WTC11 (cell line): ENCODE data around the gene SNX6. TPM values are rescaled to one million over a fixed set of nuclear protein-coding genes. Genes with fewer than 3 reads are reported as not detected.

ENCODE experiments used
- ATAC-seq: fragments of 200-7000 bp; cut with Tn5 transposase; 2 replicates; pipeline ENCODE4 v1.10.0; 2021; ENCODE audit warnings: mild to moderate bottlenecking, moderate library complexity
- CTCF ChIA-PET: fragments of 300-600 bp; sonication (Branson Sonifier 250); formaldehyde crosslinking; loops from one replicate; lab custom pipeline; 2021; ENCODE audit warnings: antibody characterized with exemption; lab: Charles Lee
- POLR2A ChIA-PET: fragments of 350-600 bp; sonication (Branson Sonifier 250); formaldehyde crosslinking; loops from one replicate; lab custom pipeline; 2021; ENCODE audit warnings: antibody characterized with exemption; lab: Charles Lee
- DNase-seq: peaks from one replicate; pipeline ENCODE4 v3.0.0; 2021; ENCODE audit warnings: low spot score
- H3K27ac Mint-ChIP-seq: 2 replicates; pipeline ENCODE4 v1.8.0; 2021; ENCODE audit warnings: mixed read lengths
- H3K27me3 Mint-ChIP-seq: 2 replicates; pipeline ENCODE4 v1.8.0; 2021; ENCODE audit warnings: low read depth, mild to moderate bottlenecking, moderate library complexity, mixed read lengths
- H3K36me3 Mint-ChIP-seq: 2 replicates; pipeline ENCODE4 v1.8.0; 2021; ENCODE audit warnings: mixed read lengths
- H3K4me1 Mint-ChIP-seq: 2 replicates; pipeline ENCODE4 v1.8.0; 2022; ENCODE audit warnings: mixed read lengths
- H3K4me3 Mint-ChIP-seq: 2 replicates; pipeline ENCODE4 v1.8.0; 2021; ENCODE audit warnings: mild to moderate bottlenecking, moderate library complexity, mixed read lengths
- H3K9me3 Mint-ChIP-seq: 2 replicates; pipeline ENCODE4 v1.8.0; 2021; ENCODE audit warnings: mixed read lengths
- CBFB ChIP-seq: sonication (generic); formaldehyde crosslinking; IDR thresholded peaks from 2 replicates; pipeline ENCODE4 v1.8.1; 2022; ENCODE audit warnings: mild to moderate bottlenecking, low read depth, missing genetic modification reagents
- ESRRA ChIP-seq: sonication (generic); formaldehyde crosslinking; IDR thresholded peaks from 2 replicates; pipeline ENCODE4 v1.8.1; 2022; ENCODE audit warnings: mild to moderate bottlenecking, missing genetic modification reagents, borderline replicate concordance
- FOXJ3 ChIP-seq: sonication (generic); formaldehyde crosslinking; IDR thresholded peaks from 2 replicates; pipeline ENCODE4 v1.9.0; 2021; ENCODE audit warnings: missing genetic modification reagents, mild to moderate bottlenecking, borderline replicate concordance
- FOXK1 ChIP-seq: sonication (generic); formaldehyde crosslinking; IDR thresholded peaks from 2 replicates; pipeline ENCODE4 v1.8.0; 2022; ENCODE audit warnings: mild to moderate bottlenecking, moderate library complexity, missing genetic modification reagents
- GRHL2 ChIP-seq: fragments of 250-450 bp; sonication (Bioruptor Pico); IDR thresholded peaks from 2 replicates; pipeline ENCODE4 v1.8.0; 2022; ENCODE audit warnings: mild to moderate bottlenecking, moderate library complexity; ENCODE audit not compliant: insufficient replicate concordance, severe bottlenecking
- MXD4 ChIP-seq: fragments of 250-450 bp; sonication (Bioruptor Pico); IDR thresholded peaks from 2 replicates; pipeline ENCODE4 v1.8.0; 2021; ENCODE audit warnings: mild to moderate bottlenecking, moderate library complexity, borderline replicate concordance
- PRRX2 ChIP-seq: fragments of 250-450 bp; sonication (Bioruptor Pico); IDR thresholded peaks from 2 replicates; pipeline ENCODE4 v1.8.0; 2021; ENCODE audit warnings: mild to moderate bottlenecking
- RORB ChIP-seq: fragments of 250-450 bp; sonication (Bioruptor Pico); IDR thresholded peaks from 2 replicates; pipeline ENCODE4 v1.9.0; 2021; ENCODE audit warnings: mild to moderate bottlenecking
- SMAD3 ChIP-seq: sonication (generic); formaldehyde crosslinking; IDR thresholded peaks from 2 replicates; pipeline ENCODE4 v1.8.0; 2022; ENCODE audit warnings: missing genetic modification reagents, mild to moderate bottlenecking, borderline replicate concordance
- SP1 ChIP-seq: sonication (generic); formaldehyde crosslinking; conservative IDR thresholded peaks from 2 replicates; pipeline ENCODE4 v1.8.1; 2022; ENCODE audit warnings: missing genetic modification reagents
- TEAD1 ChIP-seq: sonication (generic); formaldehyde crosslinking; IDR thresholded peaks from 2 replicates; pipeline ENCODE4 v1.8.0; 2022; ENCODE audit warnings: mild to moderate bottlenecking, missing genetic modification reagents
- ZNF138 ChIP-seq: sonication (generic); formaldehyde crosslinking; conservative IDR thresholded peaks from 2 replicates; pipeline ENCODE4 v1.8.1; 2022; ENCODE audit warnings: mild to moderate bottlenecking, moderate library complexity, missing genetic modification reagents
- ZNF317 ChIP-seq: sonication (generic); formaldehyde crosslinking; IDR thresholded peaks from 2 replicates; pipeline ENCODE4 v1.8.1; 2023; ENCODE audit warnings: low read depth, mild to moderate bottlenecking, moderate library complexity, missing genetic modification reagents, borderline replicate concordance
- total RNA-seq: library from RNA; stranded (reverse); gene quantifications from 3 replicates; pipeline ENCODE4 v1.2.3, GENCODE V29; 2021
- TF ChIP-seq, protein P1 (sequence below): fragments of 250-450 bp; sonication (Bioruptor Pico); IDR thresholded peaks from 2 replicates; pipeline ENCODE4 v1.9.0; 2021; ENCODE audit warnings: moderate library complexity, mild to moderate bottlenecking, inconsistent platforms, borderline replicate concordance
- TF ChIP-seq, protein P2 (sequence below): sonication (generic); formaldehyde crosslinking; conservative IDR thresholded peaks from 2 replicates; pipeline ENCODE4 v1.8.1; 2023; ENCODE audit warnings: mild to moderate bottlenecking, low read depth, missing genetic modification reagents, moderate library complexity
- TF ChIP-seq, protein P3 (sequence below): sonication (generic); formaldehyde crosslinking; IDR thresholded peaks from 2 replicates; pipeline ENCODE4 v1.8.1; 2023; ENCODE audit warnings: mild to moderate bottlenecking, missing genetic modification reagents, borderline replicate concordance
- TF ChIP-seq, protein P4 (sequence below): sonication (generic); formaldehyde crosslinking; IDR thresholded peaks from 2 replicates; pipeline ENCODE4 v1.8.0; 2023; ENCODE audit warnings: missing genetic modification reagents, mild to moderate bottlenecking, borderline replicate concordance
- TF ChIP-seq, protein P5 (sequence below): sonication (generic); formaldehyde crosslinking; IDR thresholded peaks from 2 replicates; pipeline ENCODE4 v1.8.1; 2023; ENCODE audit warnings: mild to moderate bottlenecking, missing genetic modification reagents, moderate library complexity
- TF ChIP-seq, protein P6 (sequence below): sonication (generic); formaldehyde crosslinking; IDR thresholded peaks from 2 replicates; pipeline ENCODE4 v1.8.0; 2022; ENCODE audit warnings: mild to moderate bottlenecking, missing genetic modification reagents
- TF ChIP-seq, protein P7 (sequence below): sonication (generic); formaldehyde crosslinking; IDR thresholded peaks from 2 replicates; pipeline ENCODE4 v1.8.0; 2022; ENCODE audit warnings: missing genetic modification reagents

The SNX6 gene
- total RNA-seq, 1 experiment from 2014 or later, result 51.3 TPM

DNA sequence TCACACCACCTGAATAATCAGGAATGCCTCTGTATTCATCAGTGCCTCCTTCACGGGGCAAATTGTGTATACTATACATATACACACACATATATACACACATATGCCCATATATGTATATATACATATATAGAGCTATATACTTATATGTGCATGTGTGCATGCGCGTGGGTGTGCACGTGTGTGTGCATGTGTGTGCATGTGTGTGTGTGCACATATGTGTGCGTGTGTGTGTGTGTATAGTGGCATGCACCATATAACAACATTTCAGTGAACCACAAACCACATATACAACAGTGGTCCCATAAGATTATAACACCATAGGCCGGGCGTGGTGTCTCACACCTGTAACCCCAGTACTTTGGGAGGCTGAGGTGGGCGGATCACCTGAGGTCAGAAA is 48.8 kb upstream of the SNX6 start:
- Mint-ChIP-seq H3K36me3 (no peaks in the 10 kb centered on the region; the same call in 1 of the 2 replicates), H3K4me1 (peaks cover 13% of the 10 kb centered on the region)
- no peak for ATAC-seq

DNA sequence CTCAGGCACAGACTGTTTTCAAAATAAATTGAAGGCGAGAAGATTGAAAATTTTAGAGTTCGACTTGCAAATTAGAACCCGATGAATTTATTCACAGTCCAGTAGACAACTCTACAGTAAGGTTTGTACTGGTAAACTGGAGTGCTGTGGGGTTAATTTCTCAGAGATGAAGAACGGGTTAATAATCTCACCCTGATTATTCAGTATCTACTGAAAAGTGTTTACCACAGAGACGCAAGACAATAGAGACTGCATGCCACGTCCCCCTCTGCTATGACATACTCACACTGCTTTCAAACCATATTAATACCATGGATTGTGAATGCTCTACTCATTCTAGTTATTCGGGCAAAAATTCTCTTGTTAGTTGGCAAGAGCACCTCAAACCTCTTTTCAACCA is 48.4 kb upstream of the SNX6 start:
- ChIA-PET POLR2A (no interaction called here), CTCF (no interaction called here)
- no peak overlapping the region; the same call in 1 of the 2 replicates for H3K27ac Mint-ChIP-seq
- DNase-seq, result no peak
- H3K9me3 Mint-ChIP-seq, result peaks cover 2% of the 10 kb centered on the region; the same call in 1 of the 2 replicates
- no peaks in the 10 kb centered on the region for H3K27me3 Mint-ChIP-seq
- ATAC-seq, result no peak
- H3K4me1 Mint-ChIP-seq, result peaks cover 14% of the 10 kb centered on the region
- no peaks in the 10 kb centered on the region; the same call in 1 of the 2 replicates for H3K36me3 Mint-ChIP-seq
- H3K4me3 Mint-ChIP-seq, result no peak overlapping the region
- TF ChIP-seq, protein P1, sequence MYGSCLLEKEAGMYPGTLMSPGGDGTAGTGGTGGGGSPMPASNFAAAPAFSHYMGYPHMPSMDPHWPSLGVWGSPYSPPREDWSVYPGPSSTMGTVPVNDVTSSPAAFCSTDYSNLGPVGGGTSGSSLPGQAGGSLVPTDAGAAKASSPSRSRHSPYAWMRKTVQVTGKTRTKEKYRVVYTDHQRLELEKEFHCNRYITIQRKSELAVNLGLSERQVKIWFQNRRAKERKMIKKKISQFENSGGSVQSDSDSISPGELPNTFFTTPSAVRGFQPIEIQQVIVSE (CRISPR knock-in tag), result no peak
- TF ChIP-seq, protein P2, sequence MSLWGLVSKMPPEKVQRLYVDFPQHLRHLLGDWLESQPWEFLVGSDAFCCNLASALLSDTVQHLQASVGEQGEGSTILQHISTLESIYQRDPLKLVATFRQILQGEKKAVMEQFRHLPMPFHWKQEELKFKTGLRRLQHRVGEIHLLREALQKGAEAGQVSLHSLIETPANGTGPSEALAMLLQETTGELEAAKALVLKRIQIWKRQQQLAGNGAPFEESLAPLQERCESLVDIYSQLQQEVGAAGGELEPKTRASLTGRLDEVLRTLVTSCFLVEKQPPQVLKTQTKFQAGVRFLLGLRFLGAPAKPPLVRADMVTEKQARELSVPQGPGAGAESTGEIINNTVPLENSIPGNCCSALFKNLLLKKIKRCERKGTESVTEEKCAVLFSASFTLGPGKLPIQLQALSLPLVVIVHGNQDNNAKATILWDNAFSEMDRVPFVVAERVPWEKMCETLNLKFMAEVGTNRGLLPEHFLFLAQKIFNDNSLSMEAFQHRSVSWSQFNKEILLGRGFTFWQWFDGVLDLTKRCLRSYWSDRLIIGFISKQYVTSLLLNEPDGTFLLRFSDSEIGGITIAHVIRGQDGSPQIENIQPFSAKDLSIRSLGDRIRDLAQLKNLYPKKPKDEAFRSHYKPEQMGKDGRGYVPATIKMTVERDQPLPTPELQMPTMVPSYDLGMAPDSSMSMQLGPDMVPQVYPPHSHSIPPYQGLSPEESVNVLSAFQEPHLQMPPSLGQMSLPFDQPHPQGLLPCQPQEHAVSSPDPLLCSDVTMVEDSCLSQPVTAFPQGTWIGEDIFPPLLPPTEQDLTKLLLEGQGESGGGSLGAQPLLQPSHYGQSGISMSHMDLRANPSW (CRISPR knock-in tag), result no peak
- TF ChIP-seq ZNF138 (CRISPR knock-in tag), result no peak
- TF ChIP-seq SMAD3 (CRISPR knock-in tag), result no peak
- TF ChIP-seq ZNF317 (CRISPR knock-in tag), result no peak
- TF ChIP-seq RORB (CRISPR knock-in tag), result no peak
- TF ChIP-seq, protein P3, sequence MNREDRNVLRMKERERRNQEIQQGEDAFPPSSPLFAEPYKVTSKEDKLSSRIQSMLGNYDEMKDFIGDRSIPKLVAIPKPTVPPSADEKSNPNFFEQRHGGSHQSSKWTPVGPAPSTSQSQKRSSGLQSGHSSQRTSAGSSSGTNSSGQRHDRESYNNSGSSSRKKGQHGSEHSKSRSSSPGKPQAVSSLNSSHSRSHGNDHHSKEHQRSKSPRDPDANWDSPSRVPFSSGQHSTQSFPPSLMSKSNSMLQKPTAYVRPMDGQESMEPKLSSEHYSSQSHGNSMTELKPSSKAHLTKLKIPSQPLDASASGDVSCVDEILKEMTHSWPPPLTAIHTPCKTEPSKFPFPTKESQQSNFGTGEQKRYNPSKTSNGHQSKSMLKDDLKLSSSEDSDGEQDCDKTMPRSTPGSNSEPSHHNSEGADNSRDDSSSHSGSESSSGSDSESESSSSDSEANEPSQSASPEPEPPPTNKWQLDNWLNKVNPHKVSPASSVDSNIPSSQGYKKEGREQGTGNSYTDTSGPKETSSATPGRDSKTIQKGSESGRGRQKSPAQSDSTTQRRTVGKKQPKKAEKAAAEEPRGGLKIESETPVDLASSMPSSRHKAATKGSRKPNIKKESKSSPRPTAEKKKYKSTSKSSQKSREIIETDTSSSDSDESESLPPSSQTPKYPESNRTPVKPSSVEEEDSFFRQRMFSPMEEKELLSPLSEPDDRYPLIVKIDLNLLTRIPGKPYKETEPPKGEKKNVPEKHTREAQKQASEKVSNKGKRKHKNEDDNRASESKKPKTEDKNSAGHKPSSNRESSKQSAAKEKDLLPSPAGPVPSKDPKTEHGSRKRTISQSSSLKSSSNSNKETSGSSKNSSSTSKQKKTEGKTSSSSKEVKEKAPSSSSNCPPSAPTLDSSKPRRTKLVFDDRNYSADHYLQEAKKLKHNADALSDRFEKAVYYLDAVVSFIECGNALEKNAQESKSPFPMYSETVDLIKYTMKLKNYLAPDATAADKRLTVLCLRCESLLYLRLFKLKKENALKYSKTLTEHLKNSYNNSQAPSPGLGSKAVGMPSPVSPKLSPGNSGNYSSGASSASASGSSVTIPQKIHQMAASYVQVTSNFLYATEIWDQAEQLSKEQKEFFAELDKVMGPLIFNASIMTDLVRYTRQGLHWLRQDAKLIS (CRISPR knock-in tag), result no peak
- TF ChIP-seq GRHL2 (CRISPR knock-in tag), result no peak
- TF ChIP-seq, protein P4, sequence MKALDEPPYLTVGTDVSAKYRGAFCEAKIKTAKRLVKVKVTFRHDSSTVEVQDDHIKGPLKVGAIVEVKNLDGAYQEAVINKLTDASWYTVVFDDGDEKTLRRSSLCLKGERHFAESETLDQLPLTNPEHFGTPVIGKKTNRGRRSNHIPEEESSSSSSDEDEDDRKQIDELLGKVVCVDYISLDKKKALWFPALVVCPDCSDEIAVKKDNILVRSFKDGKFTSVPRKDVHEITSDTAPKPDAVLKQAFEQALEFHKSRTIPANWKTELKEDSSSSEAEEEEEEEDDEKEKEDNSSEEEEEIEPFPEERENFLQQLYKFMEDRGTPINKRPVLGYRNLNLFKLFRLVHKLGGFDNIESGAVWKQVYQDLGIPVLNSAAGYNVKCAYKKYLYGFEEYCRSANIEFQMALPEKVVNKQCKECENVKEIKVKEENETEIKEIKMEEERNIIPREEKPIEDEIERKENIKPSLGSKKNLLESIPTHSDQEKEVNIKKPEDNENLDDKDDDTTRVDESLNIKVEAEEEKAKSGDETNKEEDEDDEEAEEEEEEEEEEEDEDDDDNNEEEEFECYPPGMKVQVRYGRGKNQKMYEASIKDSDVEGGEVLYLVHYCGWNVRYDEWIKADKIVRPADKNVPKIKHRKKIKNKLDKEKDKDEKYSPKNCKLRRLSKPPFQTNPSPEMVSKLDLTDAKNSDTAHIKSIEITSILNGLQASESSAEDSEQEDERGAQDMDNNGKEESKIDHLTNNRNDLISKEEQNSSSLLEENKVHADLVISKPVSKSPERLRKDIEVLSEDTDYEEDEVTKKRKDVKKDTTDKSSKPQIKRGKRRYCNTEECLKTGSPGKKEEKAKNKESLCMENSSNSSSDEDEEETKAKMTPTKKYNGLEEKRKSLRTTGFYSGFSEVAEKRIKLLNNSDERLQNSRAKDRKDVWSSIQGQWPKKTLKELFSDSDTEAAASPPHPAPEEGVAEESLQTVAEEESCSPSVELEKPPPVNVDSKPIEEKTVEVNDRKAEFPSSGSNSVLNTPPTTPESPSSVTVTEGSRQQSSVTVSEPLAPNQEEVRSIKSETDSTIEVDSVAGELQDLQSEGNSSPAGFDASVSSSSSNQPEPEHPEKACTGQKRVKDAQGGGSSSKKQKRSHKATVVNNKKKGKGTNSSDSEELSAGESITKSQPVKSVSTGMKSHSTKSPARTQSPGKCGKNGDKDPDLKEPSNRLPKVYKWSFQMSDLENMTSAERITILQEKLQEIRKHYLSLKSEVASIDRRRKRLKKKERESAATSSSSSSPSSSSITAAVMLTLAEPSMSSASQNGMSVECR (CRISPR knock-in tag), result no peak

More for the DNA sequence above, 48.8 kb upstream of the SNX6 start:
- DNase-seq, result no peak
- Mint-ChIP-seq H3K9me3 (no peaks in the 10 kb centered on the region), H3K27ac (no peak overlapping the region), H3K27me3 (no peaks in the 10 kb centered on the region), H3K4me3 (no peak overlapping the region)
- no peak for TF ChIP-seq TEAD1
- no peak for TF ChIP-seq MXD4 (CRISPR knock-in tag)
- TF ChIP-seq ESRRA (CRISPR knock-in tag), result no peak
- TF ChIP-seq FOXK1 (CRISPR knock-in tag), result no peak
- TF ChIP-seq PRRX2 (CRISPR knock-in tag), result no peak
- TF ChIP-seq, protein P5, sequence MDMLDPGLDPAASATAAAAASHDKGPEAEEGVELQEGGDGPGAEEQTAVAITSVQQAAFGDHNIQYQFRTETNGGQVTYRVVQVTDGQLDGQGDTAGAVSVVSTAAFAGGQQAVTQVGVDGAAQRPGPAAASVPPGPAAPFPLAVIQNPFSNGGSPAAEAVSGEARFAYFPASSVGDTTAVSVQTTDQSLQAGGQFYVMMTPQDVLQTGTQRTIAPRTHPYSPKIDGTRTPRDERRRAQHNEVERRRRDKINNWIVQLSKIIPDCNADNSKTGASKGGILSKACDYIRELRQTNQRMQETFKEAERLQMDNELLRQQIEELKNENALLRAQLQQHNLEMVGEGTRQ, result no peak
- no peak for TF ChIP-seq SP1 (CRISPR knock-in tag)
- no peak for TF ChIP-seq CBFB (CRISPR knock-in tag)
- TF ChIP-seq FOXJ3, result no peak
- TF ChIP-seq, protein P6, sequence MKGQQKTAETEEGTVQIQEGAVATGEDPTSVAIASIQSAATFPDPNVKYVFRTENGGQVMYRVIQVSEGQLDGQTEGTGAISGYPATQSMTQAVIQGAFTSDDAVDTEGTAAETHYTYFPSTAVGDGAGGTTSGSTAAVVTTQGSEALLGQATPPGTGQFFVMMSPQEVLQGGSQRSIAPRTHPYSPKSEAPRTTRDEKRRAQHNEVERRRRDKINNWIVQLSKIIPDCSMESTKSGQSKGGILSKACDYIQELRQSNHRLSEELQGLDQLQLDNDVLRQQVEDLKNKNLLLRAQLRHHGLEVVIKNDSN (CRISPR knock-in tag), result no peak
- TF ChIP-seq, protein P7, sequence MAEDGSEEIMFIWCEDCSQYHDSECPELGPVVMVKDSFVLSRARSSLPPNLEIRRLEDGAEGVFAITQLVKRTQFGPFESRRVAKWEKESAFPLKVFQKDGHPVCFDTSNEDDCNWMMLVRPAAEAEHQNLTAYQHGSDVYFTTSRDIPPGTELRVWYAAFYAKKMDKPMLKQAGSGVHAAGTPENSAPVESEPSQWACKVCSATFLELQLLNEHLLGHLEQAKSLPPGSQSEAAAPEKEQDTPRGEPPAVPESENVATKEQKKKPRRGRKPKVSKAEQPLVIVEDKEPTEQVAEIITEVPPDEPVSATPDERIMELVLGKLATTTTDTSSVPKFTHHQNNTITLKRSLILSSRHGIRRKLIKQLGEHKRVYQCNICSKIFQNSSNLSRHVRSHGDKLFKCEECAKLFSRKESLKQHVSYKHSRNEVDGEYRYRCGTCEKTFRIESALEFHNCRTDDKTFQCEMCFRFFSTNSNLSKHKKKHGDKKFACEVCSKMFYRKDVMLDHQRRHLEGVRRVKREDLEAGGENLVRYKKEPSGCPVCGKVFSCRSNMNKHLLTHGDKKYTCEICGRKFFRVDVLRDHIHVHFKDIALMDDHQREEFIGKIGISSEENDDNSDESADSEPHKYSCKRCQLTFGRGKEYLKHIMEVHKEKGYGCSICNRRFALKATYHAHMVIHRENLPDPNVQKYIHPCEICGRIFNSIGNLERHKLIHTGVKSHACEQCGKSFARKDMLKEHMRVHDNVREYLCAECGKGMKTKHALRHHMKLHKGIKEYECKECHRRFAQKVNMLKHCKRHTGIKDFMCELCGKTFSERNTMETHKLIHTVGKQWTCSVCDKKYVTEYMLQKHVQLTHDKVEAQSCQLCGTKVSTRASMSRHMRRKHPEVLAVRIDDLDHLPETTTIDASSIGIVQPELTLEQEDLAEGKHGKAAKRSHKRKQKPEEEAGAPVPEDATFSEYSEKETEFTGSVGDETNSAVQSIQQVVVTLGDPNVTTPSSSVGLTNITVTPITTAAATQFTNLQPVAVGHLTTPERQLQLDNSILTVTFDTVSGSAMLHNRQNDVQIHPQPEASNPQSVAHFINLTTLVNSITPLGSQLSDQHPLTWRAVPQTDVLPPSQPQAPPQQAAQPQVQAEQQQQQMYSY, result no peak
- ChIA-PET CTCF (no interaction called here), POLR2A (no interaction called here)
